Measurements from ENCODE around the gene KCNIP1. TPM values are rescaled to one million over a fixed set of nuclear protein-coding genes. Genes with fewer than 3 reads are reported as not detected.

Gene KCNIP1
- total RNA-seq, 1 experiment from 2014 or later = not detected

DNA sequence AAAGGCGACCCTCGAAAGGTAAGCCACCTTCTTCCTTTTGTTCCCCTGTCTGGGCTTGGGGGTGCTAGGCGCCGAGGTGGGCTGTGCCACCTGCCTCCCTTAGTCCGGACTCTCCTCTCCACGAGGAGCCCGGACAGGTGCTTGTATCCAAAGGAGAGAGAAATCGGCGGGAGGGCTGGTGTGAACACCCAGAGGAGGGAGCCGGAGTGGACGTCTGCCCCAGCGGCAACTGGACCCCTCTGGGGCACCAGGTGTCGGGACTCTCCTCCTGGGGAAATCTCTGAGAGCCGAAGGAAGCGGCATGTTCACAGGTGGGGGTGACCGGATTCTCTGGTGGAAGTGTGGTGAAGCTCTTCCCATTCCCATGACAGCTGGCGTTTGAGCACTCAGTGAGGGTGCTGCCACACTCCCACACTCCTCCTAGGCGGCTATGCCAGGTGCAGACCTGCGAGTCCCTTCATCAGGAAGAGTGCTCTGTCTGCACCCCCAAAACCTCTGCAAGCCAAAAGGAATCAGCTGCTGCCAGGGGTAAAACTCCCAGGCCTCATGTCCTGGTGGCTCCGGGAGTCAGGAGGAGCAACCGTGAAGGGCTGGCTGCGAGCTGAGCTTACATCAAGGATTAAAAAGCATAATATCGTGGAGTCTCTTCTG lies 921 bp downstream of the KCNIP1 start:
- Histone ChIP-seq H3K9me2 (ENCODE audit: insufficient read depth) (no peaks in the 10 kb centered on the region), H3K36me3 (ENCODE audit: control insufficient read depth in 1 of 2, insufficient read depth in 2 of 2, low read length in 2 of 2) (no peaks in the 10 kb centered on the region), H3K79me2 (ENCODE audit: insufficient read depth, low read length) (no peaks in the 10 kb centered on the region), H3K9me3 (ENCODE audit: control insufficient read depth in 1 of 2, insufficient read depth in 1 of 2, low read depth in 1 of 2, low read length in 2 of 2) (no peaks in the 10 kb centered on the region), H3K27me3 (ENCODE audit: insufficient read depth, low read length) (peaks cover 11% of the 10 kb centered on the region), H3K4me2 (ENCODE audit: low read length) (no peak overlapping the region), H4K20me1 (ENCODE audit: insufficient read depth) (no peaks in the 10 kb centered on the region), H3K4me3 (replicated peaks in 1 of 2; ENCODE audit: low read depth in 1 of 2, low read length in 2 of 2) (no peak overlapping the region), H3K9ac (ENCODE audit: low read length) (no peak overlapping the region), H3K4me1 (ENCODE audit: control insufficient read depth in 1 of 2, insufficient read depth in 2 of 2, low read length in 2 of 2) (no peaks in the 10 kb centered on the region), H3K27ac (ENCODE audit: low read depth, low read length) (no peak overlapping the region), H2AFZ (ENCODE audit: low read depth, low read length, poor library complexity, severe bottlenecking) (no peak overlapping the region)
- BruUV-seq (replicated peaks) = no TSS peak
- intact Hi-C loops (cut with micrococcal nuclease) = no loop called here
- RAD21 ChIA-PET (ENCODE audit: low non-redundant PET in 1 of 2, low total read pairs in 2 of 2, uncharacterized antibody in 2 of 2, unreplicated experiment in 2 of 2) = no interaction called here
- CTCF ChIA-PET = no interaction called here
- POLR2A ChIA-PET = no interaction called here
- DNase-seq (ENCODE audit: low read depth, low spot score) (no peak), ATAC-seq (no peak)
- TF ChIP-seq ZFX (IDR thresholded peaks at IDR 0.05) = no peak
- TF ChIP-seq SP1 (IDR thresholded peaks at IDR 0.05; ENCODE audit: low read depth) = no peak
- no peak for TF ChIP-seq TCF7L2 (IDR thresholded peaks at IDR 0.05; ENCODE audit: borderline replicate concordance, extremely low read depth, insufficient read depth, insufficient read length)

DNA sequence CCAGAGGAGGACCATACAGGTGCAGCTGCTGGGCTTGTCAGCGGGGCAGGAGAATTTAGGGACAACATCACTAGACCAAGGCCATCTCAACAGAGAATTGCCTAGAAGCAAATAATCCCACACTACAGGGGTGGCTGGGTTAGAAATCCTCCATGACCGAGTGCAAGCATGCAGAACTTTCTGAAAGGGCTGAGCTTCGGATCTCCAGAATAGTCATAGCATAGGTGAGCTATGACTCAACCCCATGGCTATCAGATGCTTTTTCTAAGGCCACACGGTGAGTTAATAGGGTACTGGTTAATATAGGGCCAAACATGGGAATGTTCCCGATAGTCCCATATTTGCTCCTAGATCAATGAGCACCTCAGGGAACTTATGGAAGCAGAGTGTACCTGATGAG lies 4.2 kb downstream of the KCNIP1 start:
- ChIA-PET RAD21 (ENCODE audit: low non-redundant PET in 1 of 2, low total read pairs in 2 of 2, uncharacterized antibody in 2 of 2, unreplicated experiment in 2 of 2) (no interaction called here), CTCF (no interaction called here), POLR2A (no interaction called here)
- Histone ChIP-seq H3K36me3 (ENCODE audit: control insufficient read depth in 1 of 2, insufficient read depth in 2 of 2, low read length in 2 of 2) (no peaks in the 10 kb centered on the region), H3K79me2 (ENCODE audit: insufficient read depth, low read length) (no peaks in the 10 kb centered on the region), H4K20me1 (ENCODE audit: insufficient read depth) (no peaks in the 10 kb centered on the region), H3K4me2 (ENCODE audit: low read length) (no peak overlapping the region), H2AFZ (ENCODE audit: low read depth, low read length, poor library complexity, severe bottlenecking) (no peak overlapping the region), H3K4me1 (ENCODE audit: control insufficient read depth in 1 of 2, insufficient read depth in 2 of 2, low read length in 2 of 2) (no peaks in the 10 kb centered on the region), H3K9me3 (ENCODE audit: control insufficient read depth in 1 of 2, insufficient read depth in 1 of 2, low read depth in 1 of 2, low read length in 2 of 2) (no peaks in the 10 kb centered on the region), H3K9me2 (ENCODE audit: insufficient read depth) (no peaks in the 10 kb centered on the region), H3K27ac (ENCODE audit: low read depth, low read length) (no peak overlapping the region), H3K27me3 (ENCODE audit: insufficient read depth, low read length) (peaks cover 11% of the 10 kb centered on the region), H3K9ac (ENCODE audit: low read length) (no peak overlapping the region), H3K4me3 (replicated peaks in 1 of 2; ENCODE audit: low read depth in 1 of 2, low read length in 2 of 2) (no peak overlapping the region)
- DNase-seq (ENCODE audit: low read depth, low spot score) (no peak), ATAC-seq (no peak)
- BruUV-seq (replicated peaks) = no TSS peak
- intact Hi-C loops (cut with micrococcal nuclease) = no loop called here
- TF ChIP-seq SIN3A (IDR thresholded peaks at IDR 0.05; ENCODE audit: low read depth) (no peak), JUND (IDR thresholded peaks at IDR 0.05) (no peak), RAD21 (IDR thresholded peaks at IDR 0.05; ENCODE audit: low read depth) (no peak), EZH2 (IDR thresholded peaks at IDR 0.05) (no peak), SP1 (IDR thresholded peaks at IDR 0.05; ENCODE audit: low read depth) (no peak), ZFX (IDR thresholded peaks at IDR 0.05) (no peak), POLR2A (IDR thresholded peaks at IDR 0.05; ENCODE audit: borderline replicate concordance, extremely low read depth, insufficient read depth, insufficient read length) (no peak), FOSL1 (IDR thresholded peaks at IDR 0.05; ENCODE audit: low read depth) (no peak), CEBPB (IDR thresholded peaks at IDR 0.05; ENCODE audit: low read depth) (no peak), ZNF274 (IDR thresholded peaks at IDR 0.05; ENCODE audit: low read depth, low read length) (no peak)
- TF ChIP-seq, protein P1, sequence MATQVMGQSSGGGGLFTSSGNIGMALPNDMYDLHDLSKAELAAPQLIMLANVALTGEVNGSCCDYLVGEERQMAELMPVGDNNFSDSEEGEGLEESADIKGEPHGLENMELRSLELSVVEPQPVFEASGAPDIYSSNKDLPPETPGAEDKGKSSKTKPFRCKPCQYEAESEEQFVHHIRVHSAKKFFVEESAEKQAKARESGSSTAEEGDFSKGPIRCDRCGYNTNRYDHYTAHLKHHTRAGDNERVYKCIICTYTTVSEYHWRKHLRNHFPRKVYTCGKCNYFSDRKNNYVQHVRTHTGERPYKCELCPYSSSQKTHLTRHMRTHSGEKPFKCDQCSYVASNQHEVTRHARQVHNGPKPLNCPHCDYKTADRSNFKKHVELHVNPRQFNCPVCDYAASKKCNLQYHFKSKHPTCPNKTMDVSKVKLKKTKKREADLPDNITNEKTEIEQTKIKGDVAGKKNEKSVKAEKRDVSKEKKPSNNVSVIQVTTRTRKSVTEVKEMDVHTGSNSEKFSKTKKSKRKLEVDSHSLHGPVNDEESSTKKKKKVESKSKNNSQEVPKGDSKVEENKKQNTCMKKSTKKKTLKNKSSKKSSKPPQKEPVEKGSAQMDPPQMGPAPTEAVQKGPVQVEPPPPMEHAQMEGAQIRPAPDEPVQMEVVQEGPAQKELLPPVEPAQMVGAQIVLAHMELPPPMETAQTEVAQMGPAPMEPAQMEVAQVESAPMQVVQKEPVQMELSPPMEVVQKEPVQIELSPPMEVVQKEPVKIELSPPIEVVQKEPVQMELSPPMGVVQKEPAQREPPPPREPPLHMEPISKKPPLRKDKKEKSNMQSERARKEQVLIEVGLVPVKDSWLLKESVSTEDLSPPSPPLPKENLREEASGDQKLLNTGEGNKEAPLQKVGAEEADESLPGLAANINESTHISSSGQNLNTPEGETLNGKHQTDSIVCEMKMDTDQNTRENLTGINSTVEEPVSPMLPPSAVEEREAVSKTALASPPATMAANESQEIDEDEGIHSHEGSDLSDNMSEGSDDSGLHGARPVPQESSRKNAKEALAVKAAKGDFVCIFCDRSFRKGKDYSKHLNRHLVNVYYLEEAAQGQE (IDR thresholded peaks at IDR 0.05; ENCODE audit: low read depth) = no peak
